GM12865 (cell line): ENCODE data around the gene UGT1A5.
"Not testable (repeated sequence)": the region's sequence is repeated elsewhere in the genome, so short reads cannot be mapped to it uniquely, and the experiment has no call there.

Experiments used
- DNase-seq: peaks from one replicate; pipeline ENCODE4 v3.0.0; 2010; ENCODE audit warnings: low read depth
- H3K4me3 ChIP-seq: 2 replicates; pipeline ENCODE4 v1.5.1; 2011; ENCODE audit warnings: mild to moderate bottlenecking, low read depth, low read length, control low read depth
- TF ChIP-seq, protein P1 (sequence below): IDR thresholded peaks from 2 replicates; pipeline ENCODE4 v1.5.1; 2011; ENCODE audit warnings: low read length, control low read depth, low read depth, inconsistent platforms; ENCODE audit not compliant: insufficient read depth; ENCODE audit errors: missing control alignments

The UGT1A5 gene

DNA sequence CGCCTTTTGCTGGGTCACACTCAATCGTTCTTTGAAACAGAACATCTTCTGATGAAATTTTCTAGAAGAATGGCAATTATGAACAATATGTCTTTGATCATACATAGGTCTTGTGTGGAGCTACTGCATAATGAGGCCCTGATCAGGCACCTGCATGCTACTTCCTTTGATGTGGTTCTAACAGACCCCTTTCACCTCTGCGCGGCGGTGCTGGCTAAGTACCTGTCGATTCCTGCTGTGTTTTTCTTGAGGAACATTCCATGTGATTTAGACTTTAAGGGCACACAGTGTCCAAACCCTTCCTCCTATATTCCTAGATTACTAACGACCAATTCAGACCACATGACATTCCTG, 532 bp downstream of the UGT1A5 start:
- no peak for DNase-seq
- no peak overlapping the region for H3K4me3 ChIP-seq
- TF ChIP-seq, protein P1, sequence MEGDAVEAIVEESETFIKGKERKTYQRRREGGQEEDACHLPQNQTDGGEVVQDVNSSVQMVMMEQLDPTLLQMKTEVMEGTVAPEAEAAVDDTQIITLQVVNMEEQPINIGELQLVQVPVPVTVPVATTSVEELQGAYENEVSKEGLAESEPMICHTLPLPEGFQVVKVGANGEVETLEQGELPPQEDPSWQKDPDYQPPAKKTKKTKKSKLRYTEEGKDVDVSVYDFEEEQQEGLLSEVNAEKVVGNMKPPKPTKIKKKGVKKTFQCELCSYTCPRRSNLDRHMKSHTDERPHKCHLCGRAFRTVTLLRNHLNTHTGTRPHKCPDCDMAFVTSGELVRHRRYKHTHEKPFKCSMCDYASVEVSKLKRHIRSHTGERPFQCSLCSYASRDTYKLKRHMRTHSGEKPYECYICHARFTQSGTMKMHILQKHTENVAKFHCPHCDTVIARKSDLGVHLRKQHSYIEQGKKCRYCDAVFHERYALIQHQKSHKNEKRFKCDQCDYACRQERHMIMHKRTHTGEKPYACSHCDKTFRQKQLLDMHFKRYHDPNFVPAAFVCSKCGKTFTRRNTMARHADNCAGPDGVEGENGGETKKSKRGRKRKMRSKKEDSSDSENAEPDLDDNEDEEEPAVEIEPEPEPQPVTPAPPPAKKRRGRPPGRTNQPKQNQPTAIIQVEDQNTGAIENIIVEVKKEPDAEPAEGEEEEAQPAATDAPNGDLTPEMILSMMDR: no peak

DNA sequence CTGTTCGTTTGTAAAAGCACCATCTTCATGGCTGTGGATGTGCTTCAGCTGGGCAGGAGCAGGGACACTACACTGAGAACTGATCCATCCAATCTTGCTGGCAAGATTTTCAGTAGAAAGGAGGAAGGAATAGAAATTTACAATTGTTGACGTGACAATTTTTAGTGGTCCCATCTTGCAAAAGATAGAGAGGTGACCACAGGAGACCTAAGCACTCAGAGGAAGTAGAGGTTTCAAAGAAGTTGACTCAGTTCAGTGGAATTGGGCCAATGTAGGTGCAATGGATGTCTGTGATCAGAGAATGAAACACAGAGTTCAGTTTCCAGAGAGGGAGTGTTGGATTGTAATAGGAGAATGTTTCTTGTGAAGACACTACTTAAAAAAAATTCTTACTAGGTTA, 1.4 kb downstream of the UGT1A5 start:
- TF ChIP-seq, protein P1: no peak

DNA sequence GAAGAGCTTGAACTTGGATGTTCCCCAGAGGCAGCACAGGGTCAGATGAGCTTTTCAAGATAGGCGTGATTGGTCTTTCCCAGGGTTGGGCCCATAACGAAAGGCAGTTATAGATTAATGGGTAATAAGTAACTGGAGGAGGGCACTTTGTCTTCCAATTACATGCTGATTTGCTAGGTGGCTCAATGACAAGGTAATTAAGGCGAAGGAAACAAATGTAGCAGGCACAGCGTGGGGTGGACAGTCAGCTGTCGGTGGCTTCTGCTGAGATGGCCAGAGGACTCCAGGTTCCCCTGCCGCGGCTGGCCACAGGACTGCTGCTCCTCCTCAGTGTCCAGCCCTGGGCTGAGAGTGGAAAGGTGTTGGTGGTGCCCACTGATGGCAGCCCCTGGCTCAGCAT, 5.8 kb downstream of the UGT1A5 start, which contains the start of gene UGT1A4:
TSS of gene UGT1A4 (plus strand) at position 185 of the 400 bp plus-strand sequence. CDS start at position 270, 85 bp downstream.
- TF ChIP-seq, protein P1: no peak
- no peak within 1 kb of the TSS for H3K4me3 ChIP-seq
- no peak for DNase-seq

More for the DNA sequence above, 1.4 kb downstream of the UGT1A5 start:
- H3K4me3 ChIP-seq: no peak overlapping the region
- no peak for DNase-seq

DNA sequence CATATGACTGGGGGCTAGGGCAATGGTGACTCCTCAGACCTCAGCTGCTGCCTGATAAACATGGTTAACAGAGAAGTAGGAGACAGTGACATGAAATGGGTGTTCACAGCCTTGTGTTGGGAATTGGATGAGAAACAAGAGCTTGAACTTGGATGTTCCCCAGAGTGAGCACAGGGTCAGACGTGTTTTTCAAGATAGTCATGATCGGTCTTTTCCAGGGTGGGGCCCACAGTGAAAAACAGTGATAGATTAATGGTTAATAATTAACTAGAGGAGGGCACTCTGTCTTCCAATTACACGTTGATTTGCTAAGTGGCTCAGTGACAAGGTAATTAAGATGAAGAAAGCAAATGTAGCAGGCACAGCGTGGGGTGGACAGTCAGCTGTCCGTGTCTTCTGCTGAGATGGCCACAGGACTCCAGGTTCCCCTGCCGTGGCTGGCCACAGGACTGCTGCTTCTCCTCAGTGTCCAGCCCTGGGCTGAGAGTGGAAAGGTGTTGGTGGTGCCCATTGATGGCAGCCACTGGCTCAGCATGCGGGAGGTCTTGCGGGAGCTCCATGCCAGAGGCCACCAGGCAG, 16.1 kb downstream of the UGT1A5 start, which contains the start of gene UGT1A3:
TSS of gene UGT1A3 (plus strand) at position 320 of the 579 bp plus-strand sequence. CDS start at position 405, 85 bp downstream.
- H3K4me3 ChIP-seq: no peak within 1 kb of the TSS
- TF ChIP-seq, protein P1: no peak
- DNase-seq: no peak

DNA sequence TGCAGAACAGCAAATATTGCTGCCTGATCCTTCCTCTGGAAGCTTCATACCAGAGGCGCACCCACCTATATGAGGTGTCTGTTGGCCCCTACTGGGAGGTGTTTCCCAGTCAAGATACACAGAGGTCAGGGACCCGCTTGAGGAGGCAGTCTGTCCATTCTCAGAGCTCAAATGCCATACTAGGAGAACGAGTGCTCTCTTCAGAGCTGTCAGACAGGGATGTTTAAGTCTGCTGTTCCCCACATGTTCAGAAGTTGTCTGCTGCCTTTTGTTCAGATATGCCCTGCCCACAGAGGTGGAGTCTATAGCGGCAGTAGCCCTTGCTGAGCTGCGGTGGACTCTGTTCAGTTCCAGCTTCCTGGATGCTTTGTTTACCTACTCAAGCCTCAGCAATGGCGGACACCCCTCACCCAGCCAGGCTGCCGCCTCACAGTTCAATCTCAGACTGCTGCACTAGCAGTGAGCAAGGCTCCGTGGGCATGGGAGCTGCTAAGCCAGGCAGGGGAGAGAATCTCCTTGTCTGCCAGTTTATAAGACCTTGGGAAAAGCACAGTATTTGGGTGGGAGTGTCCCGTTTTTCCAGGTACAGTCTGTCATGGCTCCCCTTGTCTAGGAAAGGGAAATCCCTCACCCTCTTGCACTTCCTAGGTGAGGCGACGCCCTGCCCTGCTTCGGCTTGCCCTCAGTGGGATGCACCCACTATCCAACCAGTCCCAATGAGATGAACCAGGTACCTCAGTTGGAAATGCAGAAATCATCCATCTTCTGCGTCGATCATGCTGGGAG, 24.4 kb downstream of the UGT1A5 start:
- not testable (repeated sequence) for DNase-seq, H3K4me3 ChIP-seq

DNA sequence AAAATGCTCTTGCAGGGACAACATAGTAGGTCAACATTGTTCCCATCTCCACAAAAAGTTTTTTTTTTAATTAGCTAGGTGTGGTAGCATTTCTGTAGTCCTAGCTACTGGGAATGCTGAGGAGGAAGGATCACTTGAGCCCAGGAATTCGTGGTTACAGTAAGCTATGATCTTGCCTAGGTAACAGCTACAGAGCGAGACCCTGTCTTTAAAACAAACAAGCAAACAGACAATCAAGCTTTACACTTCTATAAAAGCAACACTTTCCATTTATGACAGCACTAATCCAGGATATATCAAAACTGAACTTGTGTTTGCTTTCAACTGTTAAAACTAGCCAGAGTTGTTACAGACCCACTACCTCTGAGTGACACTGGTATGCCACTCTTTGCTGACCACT, 28.2 kb downstream of the UGT1A5 start:
- TF ChIP-seq, protein P1: no peak
- no peak for DNase-seq
- H3K4me3 ChIP-seq: no peak overlapping the region

DNA sequence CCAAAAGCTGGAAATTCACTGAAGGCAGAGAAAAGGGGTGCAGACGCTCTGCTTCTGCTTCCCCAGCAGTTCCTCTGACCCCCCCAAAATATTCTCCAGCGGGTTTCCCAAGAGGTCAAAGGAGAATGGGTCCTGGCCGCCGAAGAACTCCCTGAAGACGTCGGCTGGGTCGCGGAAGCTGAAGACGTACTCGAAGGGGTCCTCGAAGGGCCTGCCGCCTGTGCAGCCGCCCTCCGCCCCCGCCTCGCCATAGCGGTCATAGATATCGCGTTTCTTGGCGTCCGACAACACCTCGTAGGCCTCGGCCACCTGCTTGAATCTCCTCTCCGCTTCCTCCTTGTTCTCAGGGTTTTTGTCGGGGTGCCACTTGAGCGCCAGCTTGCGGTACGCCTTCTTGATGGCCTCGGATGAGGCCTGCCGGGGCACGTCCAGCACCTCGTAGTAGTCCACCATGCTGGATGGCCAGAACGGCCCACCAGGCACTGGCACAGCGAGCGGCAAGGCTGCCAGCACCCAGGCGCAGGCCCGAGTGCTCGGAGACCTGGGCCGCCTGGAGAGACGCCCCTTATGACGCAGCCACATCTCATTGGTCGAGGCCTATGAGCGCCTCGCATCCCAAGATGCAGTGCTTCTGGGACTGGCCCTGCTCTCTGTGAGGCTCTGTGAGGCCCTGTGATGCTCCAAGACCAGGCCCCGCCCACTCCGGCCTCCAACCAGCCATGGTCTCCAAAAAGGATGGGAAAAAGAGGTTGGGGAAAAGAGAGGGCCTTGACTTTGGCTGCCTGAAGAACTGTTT, 31.0 kb downstream of the UGT1A5 start:
- DNase-seq: no peak
- TF ChIP-seq, protein P1: no peak
- H3K4me3 ChIP-seq: no peak overlapping the region
